ENCODE data around the gene SORBS2. TPM values are rescaled to one million over a fixed set of nuclear protein-coding genes. Genes with fewer than 3 reads are reported as not detected.

Gene SORBS2
- total RNA-seq, 1 donor from 2014 or later = 18.8 TPM

DNA sequence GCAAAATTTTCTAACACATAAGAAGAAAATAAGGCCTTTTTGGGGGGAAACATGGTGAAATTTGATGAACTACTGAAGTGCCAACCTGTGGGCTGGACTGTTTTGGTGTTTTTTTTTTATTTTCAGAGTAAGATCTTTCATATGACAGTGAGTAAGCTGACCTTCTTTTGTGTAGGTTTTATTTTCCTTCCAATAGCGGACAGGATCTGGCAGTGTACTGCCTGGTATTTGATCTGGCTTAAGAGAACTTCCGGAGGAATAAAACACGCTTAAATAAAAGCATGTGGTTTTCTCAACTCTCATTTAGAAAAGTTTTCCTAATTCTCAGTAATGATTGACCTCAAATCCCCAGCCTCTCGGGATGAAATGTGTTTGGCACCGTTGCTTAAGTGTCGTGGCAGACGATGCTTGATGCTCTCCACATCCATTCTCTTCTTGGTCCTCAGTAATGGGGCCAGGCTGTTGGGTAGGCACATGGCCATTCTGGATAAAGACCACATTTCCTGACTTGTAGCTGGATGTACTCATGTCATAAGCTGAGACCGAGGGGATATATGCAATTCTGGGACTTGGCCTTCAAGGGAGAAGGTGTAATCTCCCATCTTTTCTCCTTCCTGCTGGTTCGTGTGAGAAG lies 211.1 kb downstream of the SORBS2 start:
- TF ChIP-seq, protein P1, sequence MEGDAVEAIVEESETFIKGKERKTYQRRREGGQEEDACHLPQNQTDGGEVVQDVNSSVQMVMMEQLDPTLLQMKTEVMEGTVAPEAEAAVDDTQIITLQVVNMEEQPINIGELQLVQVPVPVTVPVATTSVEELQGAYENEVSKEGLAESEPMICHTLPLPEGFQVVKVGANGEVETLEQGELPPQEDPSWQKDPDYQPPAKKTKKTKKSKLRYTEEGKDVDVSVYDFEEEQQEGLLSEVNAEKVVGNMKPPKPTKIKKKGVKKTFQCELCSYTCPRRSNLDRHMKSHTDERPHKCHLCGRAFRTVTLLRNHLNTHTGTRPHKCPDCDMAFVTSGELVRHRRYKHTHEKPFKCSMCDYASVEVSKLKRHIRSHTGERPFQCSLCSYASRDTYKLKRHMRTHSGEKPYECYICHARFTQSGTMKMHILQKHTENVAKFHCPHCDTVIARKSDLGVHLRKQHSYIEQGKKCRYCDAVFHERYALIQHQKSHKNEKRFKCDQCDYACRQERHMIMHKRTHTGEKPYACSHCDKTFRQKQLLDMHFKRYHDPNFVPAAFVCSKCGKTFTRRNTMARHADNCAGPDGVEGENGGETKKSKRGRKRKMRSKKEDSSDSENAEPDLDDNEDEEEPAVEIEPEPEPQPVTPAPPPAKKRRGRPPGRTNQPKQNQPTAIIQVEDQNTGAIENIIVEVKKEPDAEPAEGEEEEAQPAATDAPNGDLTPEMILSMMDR (IDR thresholded peaks at IDR 0.05; ENCODE audit: insufficient read depth, low read length, poor library complexity, severe bottlenecking) = no peak
- H3K27me3 ChIP-seq (ENCODE audit: control insufficient read depth, insufficient read depth, low read length) = no peaks in the 10 kb centered on the region
- H3K4me3 ChIP-seq (ENCODE audit: low read depth, low read length) = no peak overlapping the region
- no peaks in the 10 kb centered on the region for H3K36me3 ChIP-seq (ENCODE audit: control insufficient read depth, insufficient read depth, low read length)
- DNase-seq (ENCODE audit: low read depth) = no peak

DNA sequence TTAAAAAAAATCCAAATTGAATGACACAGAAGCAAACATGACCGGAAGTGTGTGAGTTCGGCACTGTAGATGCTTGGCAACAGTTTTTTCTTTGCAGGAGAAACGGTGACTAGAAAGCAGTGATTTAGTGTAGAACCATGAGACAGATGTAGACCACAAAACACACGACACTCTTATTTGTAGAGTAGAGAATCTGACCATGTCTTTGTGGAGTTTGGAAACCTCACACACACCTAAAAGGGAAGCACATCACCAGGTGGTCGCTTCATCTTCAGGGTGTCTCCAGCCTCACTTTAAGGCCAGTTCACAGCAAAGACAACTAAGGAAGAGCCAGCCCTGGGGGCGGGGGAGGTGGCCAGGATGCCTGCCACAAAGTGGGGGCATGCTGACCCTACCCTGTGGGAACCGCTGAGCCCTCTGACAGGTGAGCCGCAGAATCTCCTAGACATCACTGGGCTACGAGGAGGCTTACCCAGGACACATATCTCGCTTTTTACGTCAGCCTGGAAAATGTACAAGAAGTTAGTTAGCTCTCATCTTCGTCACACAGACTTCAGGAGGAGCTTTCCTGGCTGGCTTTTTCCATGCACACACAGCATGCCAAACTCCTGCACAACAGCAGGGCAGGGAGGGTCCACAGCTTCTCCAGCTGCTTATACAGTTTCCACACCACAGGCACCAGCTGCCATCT lies 212.3 kb downstream of the SORBS2 start:
- DNase-seq (ENCODE audit: low read depth) = no peak
- H3K27me3 ChIP-seq (ENCODE audit: control insufficient read depth, insufficient read depth, low read length) = no peaks in the 10 kb centered on the region
- H3K36me3 ChIP-seq (ENCODE audit: control insufficient read depth, insufficient read depth, low read length) = no peaks in the 10 kb centered on the region
- H3K4me3 ChIP-seq (ENCODE audit: low read depth, low read length) = no peak overlapping the region
- TF ChIP-seq, protein P1 (IDR thresholded peaks at IDR 0.05; ENCODE audit: insufficient read depth, low read length, poor library complexity, severe bottlenecking) = no peak

DNA sequence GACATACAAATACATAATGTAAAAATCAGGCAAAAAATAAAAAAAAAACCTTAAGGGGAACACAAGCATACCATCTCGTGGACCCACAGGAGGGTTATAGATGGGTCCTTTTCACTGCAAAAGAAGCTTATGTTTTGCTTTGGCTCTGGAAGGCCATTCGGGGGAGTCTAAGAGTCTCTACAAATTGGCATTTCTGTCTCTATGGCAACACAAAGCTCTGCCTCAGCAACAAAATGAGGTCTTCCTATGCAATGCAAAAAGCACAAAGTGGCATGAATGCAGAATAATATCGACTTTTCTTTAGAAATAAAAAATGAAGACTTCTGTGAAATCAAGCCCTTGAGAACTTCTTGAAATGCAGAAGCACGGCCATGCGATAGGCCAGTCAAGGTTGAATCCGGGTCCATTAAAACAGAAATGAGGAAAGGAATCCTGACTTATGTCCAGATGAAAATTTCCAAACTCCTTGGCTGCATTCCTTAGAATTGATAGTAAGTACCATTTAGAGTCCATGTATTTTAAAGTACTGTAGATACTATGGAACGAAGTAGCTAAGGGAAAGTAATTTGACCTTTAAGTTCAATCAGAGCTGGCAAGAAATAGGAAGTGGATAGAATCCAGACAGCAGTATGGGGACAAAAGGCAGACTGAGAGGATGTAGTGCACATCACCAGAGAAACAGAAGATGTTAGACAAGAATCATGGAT lies 213.0 kb downstream of the SORBS2 start:
- H3K4me3 ChIP-seq (ENCODE audit: low read depth, low read length) = no peak overlapping the region
- no peaks in the 10 kb centered on the region for H3K27me3 ChIP-seq (ENCODE audit: control insufficient read depth, insufficient read depth, low read length)
- H3K36me3 ChIP-seq (ENCODE audit: control insufficient read depth, insufficient read depth, low read length) = no peaks in the 10 kb centered on the region

DNA sequence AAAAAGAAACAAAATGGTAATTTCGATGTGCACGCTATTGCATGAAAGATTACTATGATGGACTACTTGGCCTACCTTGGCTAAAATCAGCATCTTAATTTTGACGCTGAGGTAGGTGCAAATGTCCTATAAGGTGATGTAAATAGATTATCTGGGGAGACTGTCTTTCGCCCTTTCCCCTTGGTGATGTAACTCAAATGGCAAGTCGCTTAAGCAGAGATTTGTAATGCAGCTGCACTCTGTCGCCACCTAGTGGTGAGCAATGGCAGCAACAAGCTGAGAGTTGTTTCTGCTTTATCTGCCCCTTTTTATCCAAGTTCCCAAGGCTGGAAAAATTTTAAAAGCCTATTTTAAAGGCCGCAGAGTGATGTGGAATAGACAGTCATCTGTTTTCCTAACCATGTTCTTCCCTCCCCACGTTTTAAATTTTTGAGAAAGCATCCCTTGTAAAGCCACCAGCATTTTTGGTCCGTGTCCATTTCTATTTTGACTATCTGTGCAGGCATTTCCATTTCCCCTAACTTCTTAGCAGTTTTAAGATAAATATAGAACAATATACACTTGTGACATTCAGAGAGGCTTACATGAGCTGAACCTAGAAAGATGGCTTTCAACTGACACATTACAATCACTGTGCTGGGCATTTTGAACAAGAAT lies 214.3 kb downstream of the SORBS2 start:
- Histone ChIP-seq H3K4me3 (ENCODE audit: low read depth, low read length) (no peak overlapping the region), H3K36me3 (ENCODE audit: control insufficient read depth, insufficient read depth, low read length) (no peaks in the 10 kb centered on the region), H3K27me3 (ENCODE audit: control insufficient read depth, insufficient read depth, low read length) (no peaks in the 10 kb centered on the region)
- TF ChIP-seq, protein P1 (IDR thresholded peaks at IDR 0.05; ENCODE audit: insufficient read depth, low read length, poor library complexity, severe bottlenecking) = peak; percentile 96
- peak; percentile 31 for DNase-seq (ENCODE audit: low read depth)

More for the DNA sequence above, 213.0 kb downstream of the SORBS2 start:
- TF ChIP-seq, protein P1 (IDR thresholded peaks at IDR 0.05; ENCODE audit: insufficient read depth, low read length, poor library complexity, severe bottlenecking) = no peak
- no peak for DNase-seq (ENCODE audit: low read depth)

DNA sequence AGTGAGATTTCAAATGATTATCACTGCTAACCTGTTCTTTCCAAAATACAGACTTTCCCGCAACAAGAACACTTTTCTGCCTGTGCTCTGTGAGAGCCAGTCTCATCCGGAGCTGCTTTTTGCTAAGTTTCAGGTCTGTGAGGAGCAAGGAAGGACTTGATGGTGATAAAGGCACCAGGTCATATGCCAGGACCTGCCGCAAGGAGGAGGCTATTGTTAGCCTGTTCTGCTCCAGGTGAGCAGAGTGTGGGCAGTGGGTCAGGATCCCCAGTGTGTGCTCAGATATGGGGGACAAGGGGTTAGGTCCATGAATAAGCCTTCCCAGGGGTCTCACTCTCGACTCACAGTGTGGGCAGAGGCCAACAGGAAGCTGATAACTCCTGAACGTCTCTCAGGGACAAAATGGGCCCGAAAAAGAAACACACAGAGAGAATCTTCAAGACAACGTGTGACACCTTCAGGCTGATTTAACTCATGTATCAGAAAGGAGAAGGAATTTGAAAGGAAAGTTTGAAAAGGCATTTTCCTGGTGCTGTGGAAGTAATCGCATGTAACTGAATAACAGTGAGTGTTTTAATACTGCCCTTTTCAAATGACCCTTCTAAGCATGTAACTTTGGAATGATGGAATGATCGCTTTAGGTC lies 219.0 kb downstream of the SORBS2 start:
- Histone ChIP-seq H3K4me3 (ENCODE audit: low read depth, low read length) (no peak overlapping the region), H3K36me3 (ENCODE audit: control insufficient read depth, insufficient read depth, low read length) (no peaks in the 10 kb centered on the region), H3K27me3 (ENCODE audit: control insufficient read depth, insufficient read depth, low read length) (no peaks in the 10 kb centered on the region)
- TF ChIP-seq, protein P1 (IDR thresholded peaks at IDR 0.05; ENCODE audit: insufficient read depth, low read length, poor library complexity, severe bottlenecking) = no peak
- no peak for DNase-seq (ENCODE audit: low read depth)
